Measurements from ENCODE around the gene DOK6.
A peak's percentile ranks its signal among the peaks of the same experiment; 100 is the strongest.
"Not testable (repeated sequence)": the region's sequence is repeated elsewhere in the genome, so short reads cannot be mapped to it uniquely, and the experiment has no call there.

DOK6 gene

GRCh38 chr18:69400253-69400975 is at the start of gene DOK6:
Gene DOK6, plus strand, starts transcription at chr18:69400888.
- peak in 42 of 58 donors; percentile 3 to 81 (median 45) for DNase-seq

DNA sequence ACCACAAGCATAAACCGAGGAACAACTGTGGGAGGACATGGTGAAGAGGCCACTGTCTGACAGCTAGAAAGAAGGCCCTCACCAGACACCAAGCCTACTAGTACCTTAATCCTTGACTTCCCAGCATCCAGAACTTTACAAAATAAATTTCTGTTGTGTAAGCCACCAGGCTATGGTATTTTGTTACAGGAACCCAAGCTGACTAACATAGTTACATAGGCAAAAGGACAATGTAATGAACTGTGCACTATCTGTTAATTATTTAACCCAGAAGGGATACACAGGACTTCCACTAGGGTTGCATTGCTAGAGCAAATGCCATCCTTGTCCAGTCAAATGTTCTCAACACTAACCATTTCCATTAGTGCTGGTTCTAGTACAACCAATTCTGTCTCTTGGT is 47.7 kb upstream of the DOK6 start:
- no peak for DNase-seq

DNA sequence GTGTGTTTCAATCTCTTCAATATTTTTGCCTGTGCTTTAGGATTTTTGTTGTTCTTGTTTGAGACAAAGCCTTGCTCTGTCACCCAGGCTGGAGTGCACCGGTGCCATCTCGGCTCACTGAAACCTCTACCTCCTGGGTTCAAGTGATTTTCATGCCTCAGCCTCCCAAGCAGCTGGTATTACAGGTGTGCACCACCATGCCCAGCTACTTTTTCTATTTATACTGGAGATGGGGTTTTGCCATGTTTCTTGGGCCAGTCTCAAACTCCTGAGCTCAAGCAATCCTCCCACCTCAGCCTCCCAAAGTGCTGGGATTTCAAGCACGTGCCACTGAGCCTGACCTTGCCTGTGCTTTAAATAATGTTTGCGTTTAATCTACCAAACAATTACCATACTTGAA is 43.1 kb upstream of the DOK6 start:
- no peak for DNase-seq

DNA sequence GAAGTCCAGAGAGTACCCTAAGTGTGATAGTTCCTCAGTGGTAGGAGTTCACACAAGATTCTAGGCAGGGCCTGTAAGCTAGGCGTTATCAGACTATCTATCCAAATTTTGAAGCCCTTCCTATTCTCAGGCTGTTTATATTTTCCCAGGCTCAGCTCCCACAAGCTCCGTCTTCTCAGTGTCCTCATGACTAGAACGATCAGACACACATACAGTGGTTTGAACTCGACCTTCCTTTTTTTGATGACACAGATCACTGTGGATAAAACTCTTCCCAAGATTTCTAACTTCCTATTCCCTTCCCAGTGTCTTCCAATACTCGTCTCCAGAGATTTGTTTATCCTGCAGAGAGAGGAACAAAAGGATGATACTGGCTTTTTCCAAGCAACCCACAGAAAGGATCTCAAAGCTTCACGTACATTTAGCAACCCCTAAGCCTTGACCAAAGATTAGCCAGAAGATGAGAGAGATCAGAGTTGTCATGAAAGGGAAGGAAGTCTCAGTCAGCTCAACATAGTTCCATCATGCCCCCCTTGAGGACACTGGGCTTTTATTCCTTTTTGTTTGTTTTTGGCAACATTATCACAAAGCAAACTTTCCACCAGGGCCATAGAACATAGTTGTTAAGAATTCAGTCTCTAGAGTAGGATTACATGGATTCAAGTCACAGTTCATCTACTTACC is 42.3 kb upstream of the DOK6 start:
- DNase-seq = no peak

- not testable (repeated sequence) for DNase-seq
Observed at GRCh38 chr18:69359768-69360167, 40.9 kb upstream of the DOK6 start.

- no peak for DNase-seq
Observed at GRCh38 chr18:69364930-69365329, 35.8 kb upstream of the DOK6 start.

- no peak for DNase-seq
Observed at GRCh38 chr18:69365658-69366057, 35.0 kb upstream of the DOK6 start.

DNA sequence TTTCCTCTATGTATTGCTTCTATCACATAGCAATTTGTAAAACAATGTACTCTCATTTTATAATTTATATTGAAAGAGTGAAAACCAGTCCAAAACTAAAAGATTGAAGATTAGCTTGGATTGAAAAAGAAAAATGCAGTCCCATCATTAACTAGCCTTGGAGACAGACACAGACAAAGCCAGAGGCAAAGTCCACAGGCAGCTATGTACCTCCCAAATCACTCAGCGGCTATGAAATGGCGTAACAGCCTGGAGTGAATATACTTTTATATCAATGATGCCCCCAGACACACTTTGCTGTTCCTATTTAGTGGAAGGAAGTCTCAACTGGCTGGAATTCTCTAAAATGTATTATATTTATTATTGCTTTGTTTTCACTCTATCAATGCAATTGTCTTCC is 33.6 kb upstream of the DOK6 start:
- no peak for DNase-seq

GRCh38 chr18:69371729-69372128 is 29.0 kb upstream of the DOK6 start:
- DNase-seq = no peak

DNA sequence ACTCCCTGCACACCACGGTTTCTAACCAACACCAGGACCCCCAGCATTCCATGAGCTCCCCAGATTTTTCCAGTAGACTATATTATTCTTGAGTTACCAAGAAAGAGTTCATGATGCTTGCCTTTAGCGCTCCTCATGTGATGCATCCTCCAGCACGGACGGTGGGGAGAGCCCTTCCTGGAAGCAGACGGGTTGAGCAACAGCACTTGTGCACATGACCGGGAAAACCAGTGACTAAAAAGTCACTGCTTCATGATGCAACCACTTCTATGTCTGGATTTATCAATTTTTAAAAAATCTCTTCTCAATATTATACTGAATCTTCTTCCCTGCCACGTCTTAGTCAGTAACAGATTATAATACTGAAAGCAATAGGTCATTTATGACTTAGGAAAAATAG is 20.4 kb upstream of the DOK6 start:
- no peak for DNase-seq

- no peak for DNase-seq
Observed at GRCh38 chr18:69383186-69383585, 17.5 kb upstream of the DOK6 start.

DNA sequence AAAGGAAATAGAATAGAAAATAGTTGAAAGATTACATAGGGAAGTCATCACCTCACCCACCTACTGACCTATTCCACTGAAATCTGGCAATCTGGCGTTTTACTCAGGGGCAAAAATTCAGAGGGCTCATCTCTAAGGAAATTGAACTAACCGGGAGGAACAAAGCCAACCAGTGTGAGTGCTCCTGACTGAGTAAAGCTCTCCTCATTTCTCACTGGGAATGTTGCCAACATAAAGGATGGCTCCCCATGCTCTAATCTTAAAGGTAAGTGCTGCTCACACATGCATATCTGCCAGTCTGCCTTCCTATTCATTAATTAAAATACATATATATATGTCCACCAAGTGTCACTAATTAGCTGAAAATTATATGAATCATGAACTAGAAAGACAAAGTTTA is 13.5 kb upstream of the DOK6 start:
- no peak for DNase-seq

DNA sequence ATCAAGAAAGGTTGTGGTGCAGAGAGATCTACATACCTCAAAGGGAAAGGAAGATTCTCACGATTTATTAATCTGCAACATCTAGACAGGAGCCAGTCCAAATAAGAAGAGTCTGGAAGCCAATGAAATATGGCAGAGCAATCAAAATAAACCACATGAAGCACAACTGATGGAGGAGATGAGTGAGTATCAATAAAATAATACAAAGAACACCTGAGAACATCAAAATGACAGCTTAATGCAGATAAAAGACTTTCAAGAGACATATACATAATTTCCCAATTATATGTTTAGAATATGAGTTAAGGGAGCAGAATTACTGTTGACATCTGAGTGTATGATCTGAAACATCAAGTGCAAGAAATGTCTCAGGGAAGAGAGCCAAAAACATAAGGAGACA is 12.5 kb upstream of the DOK6 start:
- no peak for DNase-seq

DNA sequence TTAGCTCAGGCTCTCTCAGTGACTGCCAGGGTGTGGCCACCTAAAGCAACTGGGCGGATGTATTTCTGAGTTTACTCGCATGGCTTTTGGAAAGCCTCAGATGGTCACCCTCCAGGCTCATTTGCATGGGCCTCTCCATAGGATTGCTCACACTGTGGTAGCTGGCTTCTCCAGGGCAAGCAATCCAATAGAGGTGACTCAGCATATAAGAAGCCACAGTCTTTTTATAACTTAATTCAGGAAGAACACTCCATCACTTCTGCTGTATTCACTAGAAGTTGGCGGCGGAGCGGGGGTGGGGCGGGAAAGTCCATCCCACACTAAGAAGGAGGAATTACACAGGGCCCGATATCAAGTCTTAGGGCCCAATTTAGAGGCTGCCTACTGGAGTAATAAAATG is 3.6 kb upstream of the DOK6 start:
- no peak for DNase-seq

DNA sequence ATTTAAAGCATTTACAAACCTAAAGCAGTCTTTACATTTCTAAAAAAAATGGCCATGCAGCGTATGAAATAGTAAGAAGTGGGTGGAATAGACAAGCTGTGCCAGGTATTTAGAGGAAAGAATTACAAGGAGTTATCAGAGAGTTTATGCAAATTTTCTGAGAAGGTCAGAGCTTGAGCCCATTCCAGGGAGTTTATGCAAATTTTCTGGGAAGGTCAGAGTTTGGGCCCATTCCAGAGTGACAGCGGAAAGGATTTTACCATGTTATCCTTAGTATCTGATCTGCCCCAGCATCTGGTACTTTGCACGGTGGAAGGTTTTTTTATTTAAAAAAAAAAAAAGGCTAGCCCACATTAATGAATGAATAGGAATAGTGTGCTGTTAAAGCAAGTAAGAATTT is 1.4 kb upstream of the DOK6 start:
- no peak for DNase-seq

DNA sequence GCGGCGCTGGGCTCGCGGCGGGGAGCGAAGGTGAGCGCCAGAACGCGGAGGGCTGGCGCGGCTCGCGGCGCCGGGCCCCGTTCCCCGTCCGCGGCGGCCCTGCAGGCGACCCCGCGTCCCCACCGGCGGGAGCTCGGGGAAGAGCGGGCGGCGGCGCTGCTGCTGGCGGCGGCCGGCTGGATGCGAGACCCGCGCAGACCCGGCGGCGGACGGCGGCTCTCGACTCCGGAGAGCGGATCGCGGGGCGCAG is 213 bp downstream of the DOK6 start:
- peak in 3 of 58 donors; percentile 11 to 27 (median 23) for DNase-seq

DNA sequence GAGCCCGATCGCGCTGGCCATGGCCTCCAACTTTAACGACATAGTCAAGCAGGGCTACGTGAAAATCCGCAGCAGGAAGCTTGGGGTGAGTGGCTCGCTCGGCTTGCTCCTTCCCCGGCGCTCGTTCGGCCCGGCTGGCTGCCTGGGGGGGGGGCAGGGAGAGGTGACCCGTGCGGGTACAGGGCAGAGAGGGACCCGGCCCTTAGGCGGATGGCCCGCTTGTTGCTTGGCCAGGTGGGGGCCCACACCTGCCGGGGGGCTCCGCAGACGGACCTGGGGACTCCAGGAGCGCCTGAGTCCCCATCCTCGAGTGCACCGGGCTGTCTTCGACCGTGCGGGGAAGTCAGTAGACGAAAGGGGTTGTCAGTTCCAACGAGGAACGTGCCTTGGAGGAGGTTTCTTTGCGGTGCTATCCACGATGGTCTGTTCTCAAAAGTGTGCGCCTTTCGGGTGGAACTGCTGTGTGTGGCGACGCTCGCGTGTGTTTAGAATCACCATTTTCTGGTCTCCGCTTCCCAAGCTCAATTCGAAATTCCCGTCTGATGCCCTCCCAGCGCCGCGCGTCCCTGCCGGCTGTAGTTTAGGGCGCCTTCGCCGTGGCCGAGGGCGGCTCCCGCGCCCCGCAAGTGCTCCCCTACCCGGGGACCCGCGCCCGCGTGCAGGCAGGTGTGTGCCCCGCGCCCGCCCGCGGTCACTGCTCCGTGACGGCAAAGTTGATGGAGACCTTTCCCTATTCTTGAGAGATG is 711 bp downstream of the DOK6 start:
- peak in 16 of 58 donors; percentile 3 to 56 (median 24) for DNase-seq

GRCh38 chr18:69401972-69402532 is 1.4 kb downstream of the DOK6 start:
- peak in 7 of 58 donors; percentile 2 to 34 (median 16) for DNase-seq

DNA sequence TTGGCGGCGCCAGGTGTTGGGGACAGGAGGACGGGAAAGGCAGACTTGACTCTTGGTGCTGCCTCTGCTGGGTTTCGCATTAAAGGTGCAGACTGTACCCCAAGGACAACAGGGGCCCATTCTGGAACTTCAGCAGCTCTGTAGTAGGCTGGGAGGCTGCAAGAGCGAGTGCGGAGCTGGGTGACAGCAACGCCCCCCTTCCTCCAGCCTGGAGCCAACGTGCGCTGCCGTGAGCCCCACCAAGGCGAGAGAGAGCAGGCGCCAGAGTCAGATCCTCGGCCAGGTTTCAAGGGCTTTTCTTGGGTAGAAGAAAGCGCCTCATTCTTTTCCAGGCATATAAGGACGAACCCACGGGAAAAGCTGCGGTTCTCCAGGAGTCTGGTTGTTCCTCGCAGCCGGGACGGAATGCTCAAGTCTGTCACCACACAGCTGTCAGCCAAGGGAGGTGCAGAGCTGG is 1.9 kb downstream of the DOK6 start:
- peak in 20 of 58 donors; percentile 2 to 43 (median 18) for DNase-seq

DNA sequence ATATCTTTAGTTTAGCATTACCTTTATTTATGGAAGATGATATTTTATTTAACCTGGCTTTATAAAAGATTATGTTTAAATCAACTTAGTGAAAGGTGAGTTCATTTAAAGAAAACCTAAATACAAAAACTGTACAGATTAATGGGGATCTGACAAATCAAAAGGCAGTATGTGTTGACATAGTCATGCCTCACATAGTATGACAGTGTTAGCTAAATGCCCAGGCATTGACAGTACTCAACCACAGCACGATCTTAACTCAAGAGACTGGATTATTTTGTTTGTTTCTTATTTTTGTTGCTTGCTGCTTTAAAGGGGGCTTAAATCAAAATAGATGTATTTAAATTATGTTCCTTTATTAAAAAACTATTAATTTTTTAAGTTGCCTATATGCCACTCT is 7.8 kb downstream of the DOK6 start:
- DNase-seq = no peak

- DNase-seq = no peak
Observed at GRCh38 chr18:69411199-69411598, 10.5 kb downstream of the DOK6 start.

DNA sequence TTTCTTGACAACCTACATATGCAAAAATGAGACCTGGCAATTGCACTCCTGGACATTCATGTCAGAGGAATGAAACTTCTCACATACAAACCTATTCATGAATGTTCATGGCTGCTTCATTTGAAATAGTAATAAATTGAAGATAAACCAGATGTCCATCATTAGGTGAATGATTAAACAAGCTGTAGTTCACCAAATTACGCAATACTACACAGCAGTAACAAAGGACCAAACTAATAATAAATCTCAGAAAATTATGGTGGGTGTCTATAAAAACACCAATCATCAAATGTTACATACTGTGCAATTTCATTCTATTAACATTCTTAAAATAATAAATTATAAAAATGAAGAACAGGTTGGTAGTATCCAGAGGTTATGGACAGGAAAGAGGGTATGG is 13.5 kb downstream of the DOK6 start:
- no peak for DNase-seq
